Measurements from ENCODE around the gene FADS3.

Gene FADS3

GRCh38 chr11:61862714-61863547 is 28.4 kb downstream of the FADS3 start:
- in situ Hi-C loops (cut with MboI; ENCODE audit: low sequenced_read_pairs, unreplicated experiment): no loop called here
- no peak for DNase-seq (ENCODE audit: low spot score)
- TF ChIP-seq, protein P1, sequence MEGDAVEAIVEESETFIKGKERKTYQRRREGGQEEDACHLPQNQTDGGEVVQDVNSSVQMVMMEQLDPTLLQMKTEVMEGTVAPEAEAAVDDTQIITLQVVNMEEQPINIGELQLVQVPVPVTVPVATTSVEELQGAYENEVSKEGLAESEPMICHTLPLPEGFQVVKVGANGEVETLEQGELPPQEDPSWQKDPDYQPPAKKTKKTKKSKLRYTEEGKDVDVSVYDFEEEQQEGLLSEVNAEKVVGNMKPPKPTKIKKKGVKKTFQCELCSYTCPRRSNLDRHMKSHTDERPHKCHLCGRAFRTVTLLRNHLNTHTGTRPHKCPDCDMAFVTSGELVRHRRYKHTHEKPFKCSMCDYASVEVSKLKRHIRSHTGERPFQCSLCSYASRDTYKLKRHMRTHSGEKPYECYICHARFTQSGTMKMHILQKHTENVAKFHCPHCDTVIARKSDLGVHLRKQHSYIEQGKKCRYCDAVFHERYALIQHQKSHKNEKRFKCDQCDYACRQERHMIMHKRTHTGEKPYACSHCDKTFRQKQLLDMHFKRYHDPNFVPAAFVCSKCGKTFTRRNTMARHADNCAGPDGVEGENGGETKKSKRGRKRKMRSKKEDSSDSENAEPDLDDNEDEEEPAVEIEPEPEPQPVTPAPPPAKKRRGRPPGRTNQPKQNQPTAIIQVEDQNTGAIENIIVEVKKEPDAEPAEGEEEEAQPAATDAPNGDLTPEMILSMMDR (IDR thresholded peaks at IDR 0.05; ENCODE audit: borderline replicate concordance, control extremely low read depth, extremely low read depth, insufficient read depth, missing control alignments): no peak

DNA sequence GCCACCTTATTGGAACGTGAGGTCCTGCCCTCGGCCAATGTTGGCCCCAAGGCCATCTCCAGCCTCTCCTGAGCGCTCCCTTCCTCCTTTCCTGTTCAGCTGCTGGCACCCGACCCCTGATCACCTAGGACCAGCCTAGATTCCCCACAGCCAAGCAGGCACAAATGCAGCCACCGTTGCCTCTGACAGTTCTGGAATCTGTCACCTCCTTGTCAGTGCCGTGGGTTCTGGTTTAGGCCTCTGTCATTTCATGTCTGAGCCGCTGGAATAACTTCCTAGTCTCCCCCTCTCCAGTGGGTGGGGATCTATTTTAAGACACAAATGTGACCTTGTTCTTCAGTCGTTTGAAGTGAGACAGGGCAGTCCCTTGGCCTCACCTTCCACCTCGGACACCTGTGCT is 29.7 kb downstream of the FADS3 start:
- TF ChIP-seq, protein P1 (IDR thresholded peaks at IDR 0.05; ENCODE audit: borderline replicate concordance, control extremely low read depth, extremely low read depth, insufficient read depth, missing control alignments): no peak
- no peak for DNase-seq (ENCODE audit: low spot score)
- in situ Hi-C loops (cut with MboI; ENCODE audit: low sequenced_read_pairs, unreplicated experiment): no loop called here

DNA sequence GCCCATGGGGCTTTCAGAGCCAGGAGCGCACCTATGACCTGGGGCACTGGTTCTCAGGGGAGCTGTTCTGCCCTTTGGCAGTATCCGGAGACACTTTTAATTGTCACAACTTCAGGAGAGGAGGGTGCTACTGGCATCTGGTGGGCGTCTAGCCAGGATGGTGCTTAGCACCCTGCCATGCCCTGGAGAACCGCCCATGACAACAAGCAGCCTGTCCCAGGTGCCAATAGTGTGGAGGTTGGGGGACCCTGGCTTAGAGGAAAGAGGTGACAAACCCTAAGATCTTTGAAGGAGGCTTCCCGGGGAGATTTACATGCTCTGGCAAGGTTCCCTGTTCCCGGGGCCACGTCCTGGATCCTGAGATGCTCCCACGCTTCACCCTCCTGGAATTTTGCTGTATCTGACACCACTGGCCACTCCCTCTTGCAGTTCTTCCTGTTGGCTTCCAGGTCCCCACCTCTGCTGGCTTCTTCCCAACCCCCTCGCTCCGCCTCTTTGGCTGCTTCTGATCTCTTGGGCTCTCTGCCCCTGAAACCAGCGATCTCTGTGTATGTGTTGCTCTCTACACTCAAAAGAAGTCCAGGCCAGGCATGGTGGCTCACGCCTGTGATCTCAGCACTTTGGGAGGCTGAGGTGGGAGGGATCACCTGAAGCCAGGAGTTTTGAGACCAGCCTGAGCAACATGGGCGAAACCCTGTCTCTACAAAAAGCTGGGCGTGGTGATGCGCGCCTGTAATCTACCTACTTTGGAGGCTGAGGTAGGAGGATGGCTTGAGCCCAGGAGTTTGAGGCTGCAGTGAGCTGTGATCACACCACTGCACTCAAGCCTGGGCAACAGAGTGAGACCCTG is 31.1 kb downstream of the FADS3 start:
- in situ Hi-C loops (cut with MboI; ENCODE audit: low sequenced_read_pairs, unreplicated experiment): no loop called here
- DNase-seq (ENCODE audit: low spot score): no peak
- TF ChIP-seq, protein P1 (IDR thresholded peaks at IDR 0.05; ENCODE audit: borderline replicate concordance, control extremely low read depth, extremely low read depth, insufficient read depth, missing control alignments): no peak

- DNase-seq (ENCODE audit: low spot score): no peak
- in situ Hi-C loops (cut with MboI; ENCODE audit: low sequenced_read_pairs, unreplicated experiment): no loop called here
- TF ChIP-seq, protein P1 (IDR thresholded peaks at IDR 0.05; ENCODE audit: borderline replicate concordance, control extremely low read depth, extremely low read depth, insufficient read depth, missing control alignments): no peak
These were observed 35.2 kb downstream of the FADS3 start for GRCh38 chr11:61855939-61856680.

DNA sequence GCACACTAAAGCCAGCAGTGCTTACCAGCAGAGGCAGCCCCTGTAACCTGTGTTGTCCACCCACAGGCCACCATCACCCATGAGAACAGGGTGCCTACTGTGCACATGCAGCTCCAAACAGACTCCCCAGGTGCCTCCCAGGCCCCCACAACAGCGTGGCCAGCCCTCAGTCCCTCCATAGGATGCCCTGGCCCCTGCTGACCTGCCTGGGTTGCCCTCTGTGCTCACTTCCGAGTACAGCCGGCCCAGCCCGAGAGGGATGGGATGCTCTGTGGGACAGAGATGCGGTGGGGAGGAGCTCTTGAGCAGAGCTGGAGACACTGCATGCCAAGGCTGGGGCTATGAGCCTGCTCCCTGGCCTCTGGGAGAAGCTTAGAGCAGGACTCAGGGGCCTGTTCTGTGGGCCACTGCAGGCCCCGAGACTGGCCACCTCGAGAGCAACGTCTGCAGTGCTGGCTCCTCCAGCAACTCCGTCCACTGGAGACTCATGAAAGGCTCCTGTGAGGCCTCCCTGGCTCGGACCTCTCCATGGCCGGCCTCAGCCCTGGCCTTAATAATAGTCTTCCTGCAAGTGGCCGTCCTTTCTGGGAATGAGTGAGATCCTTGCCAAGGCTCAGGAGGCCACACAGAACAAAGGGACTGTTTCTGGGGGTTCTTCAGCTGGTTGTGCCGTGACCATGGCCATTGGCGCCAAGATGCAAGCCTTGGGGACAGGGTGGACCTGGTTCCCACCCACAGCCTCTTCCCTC is 36.2 kb downstream of the FADS3 start:
- TF ChIP-seq, protein P1 (IDR thresholded peaks at IDR 0.05; ENCODE audit: borderline replicate concordance, control extremely low read depth, extremely low read depth, insufficient read depth, missing control alignments): no peak
- in situ Hi-C loops (cut with MboI; ENCODE audit: low sequenced_read_pairs, unreplicated experiment): no loop called here
- DNase-seq (ENCODE audit: low spot score): no peak

All from GM13976 (cell line).